Measurements from ENCODE around the gene MTO1.
"Not testable (repeated sequence)": the region's sequence is repeated elsewhere in the genome, so short reads cannot be mapped to it uniquely, and the experiment has no call there.

Gene MTO1

DNA sequence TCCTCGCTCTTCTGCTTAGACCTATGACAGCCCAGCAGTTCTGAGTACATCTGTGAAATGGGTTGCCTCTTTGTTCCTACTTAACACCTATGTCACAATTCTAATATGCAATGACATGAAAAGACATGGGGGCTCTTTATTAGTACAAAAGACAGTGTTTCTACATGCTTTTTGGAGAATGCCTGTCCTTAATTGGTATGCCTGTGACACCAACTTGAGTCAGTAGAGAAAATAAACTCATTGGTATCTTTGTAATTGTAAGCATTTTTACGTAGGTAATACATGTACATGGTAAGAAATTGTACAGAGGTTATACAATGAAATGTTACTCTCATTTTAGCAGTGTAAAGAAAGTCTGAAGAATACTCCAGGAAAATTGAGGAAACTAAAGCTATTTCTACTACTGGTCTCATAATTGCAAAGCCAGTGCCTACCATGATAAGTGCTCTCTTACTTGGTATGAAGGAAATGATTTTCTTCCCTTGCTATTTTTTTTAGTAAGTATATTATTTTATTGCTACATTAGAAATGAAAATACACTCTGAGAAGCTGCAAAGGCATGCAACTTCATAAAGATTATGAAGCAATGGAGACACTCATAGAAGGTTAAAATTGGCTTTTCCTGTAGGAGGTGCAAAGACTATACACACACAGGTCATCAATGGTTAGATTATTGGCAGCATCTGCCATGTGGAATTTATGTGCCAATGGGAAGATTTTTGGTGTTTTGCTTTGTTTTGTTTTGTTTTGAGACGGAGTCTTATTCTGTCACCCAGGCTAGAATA, 64.2 kb downstream of the MTO1 start:
- no peak for DNase-seq (ENCODE audit: low spot score)

DNA sequence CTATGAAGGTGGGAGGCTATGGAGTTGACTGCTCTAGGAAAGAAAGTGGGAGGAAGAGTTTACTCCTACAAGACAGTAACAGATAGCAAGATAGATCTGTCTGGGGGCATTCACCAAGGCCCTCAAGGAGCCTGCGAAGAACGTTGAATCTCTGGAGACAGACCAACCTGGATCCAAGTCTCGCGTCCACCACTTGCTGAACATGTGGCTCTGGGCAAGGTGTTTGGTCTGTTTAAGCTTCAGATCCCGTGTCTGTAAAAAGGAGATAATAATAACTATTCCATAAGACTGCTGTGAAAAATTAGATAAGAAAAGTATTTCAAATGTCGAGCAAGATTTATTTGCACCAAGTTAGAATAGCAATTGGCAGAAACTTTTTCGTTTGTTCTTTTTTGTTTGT, 67.4 kb downstream of the MTO1 start:
- no peak for DNase-seq (ENCODE audit: low spot score)

DNA sequence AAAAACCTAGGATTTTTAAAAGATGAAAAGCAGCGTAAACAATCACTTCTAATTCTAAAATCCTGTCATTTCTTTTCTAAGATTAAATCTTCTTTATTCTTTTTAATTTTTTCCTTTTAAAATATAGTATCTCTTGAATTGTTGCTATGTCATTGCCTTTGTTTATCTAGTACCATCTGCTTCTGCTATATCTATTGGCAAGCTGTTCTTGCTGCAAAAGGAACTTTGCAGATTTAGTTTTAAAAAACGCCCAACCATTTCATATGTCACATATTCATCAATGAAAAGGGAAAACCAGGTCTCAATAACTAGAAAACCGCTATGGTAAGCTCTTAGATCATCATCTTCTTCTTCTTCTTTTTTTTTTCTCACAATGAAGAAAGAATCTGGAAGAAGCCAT, 70.8 kb downstream of the MTO1 start:
- no peak for DNase-seq (ENCODE audit: low spot score)

DNA sequence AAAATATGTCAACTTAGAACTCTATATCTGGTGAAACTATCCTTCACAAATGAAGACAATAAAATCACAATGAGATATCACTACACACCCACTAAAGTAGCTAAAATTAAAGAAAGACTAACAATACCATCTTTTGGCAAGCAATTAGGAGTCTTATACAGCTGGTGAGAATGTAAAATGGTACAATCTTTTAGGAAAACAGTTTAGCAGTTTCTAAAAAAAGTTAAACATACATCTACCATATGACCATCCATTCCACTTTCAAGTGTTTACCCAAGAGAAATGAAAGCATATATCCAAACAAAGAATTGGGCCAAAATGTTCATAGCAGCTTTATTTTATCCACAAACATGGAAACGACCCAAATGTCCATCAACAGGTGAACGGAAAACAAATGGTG, 73.1 kb downstream of the MTO1 start:
- no peak for DNase-seq (ENCODE audit: low spot score)

DNA sequence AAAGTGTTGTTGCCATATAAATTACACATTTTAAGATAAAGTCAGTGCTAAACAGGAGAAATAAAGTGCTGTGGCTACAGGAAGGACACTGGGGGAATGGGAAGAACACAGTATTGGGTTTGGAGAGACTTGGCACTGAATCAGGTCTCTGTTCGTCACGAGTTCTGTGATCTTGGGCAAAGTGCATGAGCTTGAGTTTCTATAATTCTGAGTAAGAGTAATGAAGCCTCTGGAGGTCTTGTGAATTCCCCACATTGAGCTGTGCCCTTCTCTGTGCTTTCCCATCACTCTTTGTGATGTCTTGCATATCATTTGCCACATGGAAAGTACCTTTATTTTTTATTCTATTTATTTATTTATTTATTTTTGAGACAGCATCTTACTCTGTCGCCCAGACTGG, 76.1 kb downstream of the MTO1 start:
- DNase-seq (ENCODE audit: low spot score): no peak

DNA sequence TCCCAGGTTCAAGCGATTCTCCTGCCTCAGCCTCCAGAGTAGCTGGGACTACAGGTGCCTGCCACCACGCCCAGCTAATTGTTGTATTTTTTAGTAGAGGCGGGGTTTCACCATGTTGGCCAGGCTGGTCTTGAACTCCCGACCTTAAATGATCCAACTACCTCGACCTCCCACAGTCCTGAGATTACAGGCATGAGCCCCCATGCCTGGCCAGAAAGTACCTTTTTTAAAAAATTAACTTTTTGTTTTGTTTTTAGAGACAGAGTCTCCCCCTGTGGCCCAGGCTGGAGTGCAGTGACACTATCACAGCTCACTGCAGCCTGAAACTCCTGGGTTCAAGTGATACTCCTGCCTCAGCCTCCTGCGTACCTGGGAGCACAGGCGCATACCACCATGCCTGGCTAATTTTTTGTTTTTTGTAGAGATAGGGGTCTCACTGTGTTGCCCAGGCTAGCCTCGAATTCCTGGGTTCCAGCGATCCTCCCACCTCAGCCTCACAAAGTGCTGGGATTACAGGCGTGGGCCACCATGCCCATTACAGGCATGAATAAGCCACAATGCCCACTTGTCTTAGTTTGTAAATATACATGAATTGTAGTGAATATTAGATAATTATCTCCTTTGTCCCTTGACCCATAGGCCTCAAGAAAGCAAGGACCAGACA, 76.7 kb downstream of the MTO1 start:
- no peak for DNase-seq (ENCODE audit: low spot score)

DNA sequence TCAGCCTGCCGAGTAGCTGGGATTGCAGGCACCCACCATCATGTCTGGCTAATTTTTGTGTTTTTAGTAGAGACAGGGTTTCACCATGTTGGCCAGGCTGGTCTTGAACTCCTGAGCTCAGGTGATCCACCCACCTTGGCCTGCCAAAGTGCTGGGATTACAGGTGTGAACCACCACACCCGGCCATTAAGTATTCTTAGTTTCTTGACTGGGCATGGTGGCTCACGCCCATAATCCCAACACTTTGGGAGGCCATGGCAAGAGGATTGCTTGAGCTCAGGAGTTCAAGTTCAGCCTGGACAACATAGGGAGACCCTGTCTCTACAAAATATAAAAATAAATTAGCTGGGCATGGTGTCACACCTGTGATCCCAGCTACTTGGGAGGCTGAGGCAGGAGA, 80.9 kb downstream of the MTO1 start:
- not testable (repeated sequence) for DNase-seq (ENCODE audit: low spot score)

DNA sequence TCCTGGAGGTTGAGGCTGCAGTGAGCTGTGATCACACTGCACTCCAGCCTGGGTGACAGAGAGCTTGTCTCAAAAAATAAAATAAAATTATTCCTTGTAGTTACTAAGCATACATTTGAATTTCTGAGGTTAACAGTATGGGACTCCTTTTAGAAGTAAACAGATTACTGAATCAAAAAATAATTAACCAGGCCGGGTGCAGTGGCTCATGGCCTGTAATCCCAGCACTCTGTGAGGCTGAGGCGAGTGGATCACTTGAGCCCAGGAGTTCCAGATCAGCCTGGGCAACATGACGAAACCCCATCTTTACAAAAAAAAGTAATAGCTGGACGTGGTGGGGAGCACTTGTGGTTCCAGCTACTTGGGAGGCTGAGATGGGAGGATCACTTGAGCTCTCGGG, 81.4 kb downstream of the MTO1 start:
- DNase-seq (ENCODE audit: low spot score): no peak

DNA sequence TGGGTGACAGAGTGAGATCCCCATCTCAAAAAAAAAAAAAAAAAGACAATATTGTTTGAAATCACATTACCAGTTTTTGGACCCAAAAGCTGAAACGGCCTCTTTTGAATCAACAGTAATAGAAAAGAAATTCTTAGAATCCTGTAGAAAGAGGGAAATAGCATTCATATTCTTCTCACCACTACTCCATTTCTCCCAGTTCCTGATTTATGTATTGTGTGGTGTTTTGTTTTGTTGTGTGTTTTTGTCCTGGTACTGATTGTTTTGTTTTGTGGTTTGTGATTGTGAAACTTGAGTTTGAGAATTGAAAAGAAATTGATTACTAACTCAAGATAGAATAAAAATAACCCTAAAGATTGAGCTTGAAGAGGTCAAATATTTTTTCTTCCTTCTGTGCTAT, 85.5 kb downstream of the MTO1 start:
- DNase-seq (ENCODE audit: low spot score): no peak

DNA sequence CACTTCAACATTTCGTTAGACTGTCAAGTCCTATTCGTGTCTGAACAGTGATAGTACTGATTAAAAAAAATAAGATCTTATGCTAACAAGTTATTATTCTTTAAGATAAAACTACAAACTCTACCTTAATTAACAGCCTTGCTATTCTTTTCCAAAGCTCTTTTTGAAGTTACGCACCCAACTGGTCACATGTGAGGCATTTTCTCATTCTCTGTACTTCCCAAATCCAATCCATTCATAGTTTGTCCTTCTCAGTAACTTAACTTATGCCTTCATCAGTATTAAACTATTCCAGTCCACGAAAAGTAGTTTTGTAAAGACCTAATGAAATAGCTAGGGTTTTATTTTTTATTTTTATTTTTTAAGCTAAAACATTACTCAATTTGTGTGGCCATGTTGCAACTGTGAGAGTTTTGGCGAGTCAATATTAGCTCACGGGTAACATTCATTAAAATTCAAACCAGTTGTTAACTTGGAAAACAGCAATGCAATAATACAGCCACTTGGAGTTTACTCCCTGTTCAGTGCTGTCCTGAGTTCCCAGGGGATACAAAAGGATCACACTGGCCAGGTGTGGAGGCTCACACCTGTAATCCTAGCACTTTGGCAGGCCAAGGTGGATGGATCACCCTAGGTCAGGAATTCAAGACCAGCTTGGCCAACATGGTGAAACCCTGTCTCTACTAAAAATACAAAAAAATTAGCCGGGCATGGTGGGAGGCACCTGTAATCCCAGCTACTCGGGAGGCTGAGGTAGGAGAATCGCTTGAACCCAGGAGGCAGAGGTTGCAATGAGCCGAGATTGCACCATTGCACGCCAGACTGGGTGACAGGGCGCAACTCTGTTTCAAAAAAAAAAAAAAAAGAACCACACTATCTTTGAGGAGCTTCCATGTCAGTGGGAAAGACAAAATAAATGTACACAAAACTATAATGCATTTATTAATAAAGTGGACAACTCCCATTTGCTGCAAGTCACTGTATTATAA, 87.2 kb downstream of the MTO1 start:
- DNase-seq (ENCODE audit: low spot score): no peak

DNA sequence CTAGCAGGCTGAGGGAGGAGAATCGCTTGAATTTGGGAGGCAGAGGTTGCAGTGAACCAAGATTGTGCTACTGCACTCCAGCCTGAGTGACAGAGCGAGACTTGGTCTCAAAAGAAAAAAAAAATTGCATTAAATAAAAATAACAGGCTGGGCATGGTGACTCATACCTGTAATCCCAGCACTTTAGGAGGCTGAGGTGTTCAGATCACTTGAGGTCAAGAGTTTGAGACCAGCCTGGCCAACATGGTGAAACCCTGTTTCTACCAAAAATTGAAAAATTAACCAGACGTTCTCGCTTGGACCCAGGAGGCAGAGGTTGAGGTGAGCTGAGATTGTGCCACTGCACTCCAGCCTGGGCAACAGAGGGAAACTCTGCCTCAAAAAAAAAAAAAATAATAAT, 89.6 kb downstream of the MTO1 start:
- DNase-seq (ENCODE audit: low spot score): not testable (repeated sequence)

DNA sequence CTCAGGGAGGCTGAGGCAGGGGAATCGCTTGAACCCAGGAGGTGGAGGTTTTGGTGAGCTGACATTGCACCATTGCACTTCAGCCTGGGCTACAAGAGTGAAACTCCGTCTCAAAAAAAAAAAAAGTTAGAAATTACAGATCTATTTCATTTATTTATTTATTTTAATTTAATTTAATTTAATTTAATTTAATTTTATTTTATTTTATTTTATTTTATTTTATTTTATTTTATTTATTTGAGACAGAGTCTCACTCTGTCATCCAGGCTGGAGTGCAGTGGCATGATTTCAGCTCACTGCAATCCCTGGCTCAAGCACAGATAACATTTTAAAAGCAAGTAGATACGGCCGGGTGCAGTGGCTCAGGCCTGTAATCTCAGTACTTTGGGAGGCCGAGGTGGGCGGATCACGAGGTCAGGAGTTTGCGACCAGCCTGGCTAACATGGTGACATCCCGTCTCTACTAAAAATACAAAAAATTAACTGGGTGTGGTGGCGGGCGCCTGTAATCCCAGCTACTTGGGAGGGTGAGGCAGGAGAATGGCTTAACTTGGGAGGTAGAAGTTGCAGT, 93.9 kb downstream of the MTO1 start:
- not testable (repeated sequence) for DNase-seq (ENCODE audit: low spot score)

DNA sequence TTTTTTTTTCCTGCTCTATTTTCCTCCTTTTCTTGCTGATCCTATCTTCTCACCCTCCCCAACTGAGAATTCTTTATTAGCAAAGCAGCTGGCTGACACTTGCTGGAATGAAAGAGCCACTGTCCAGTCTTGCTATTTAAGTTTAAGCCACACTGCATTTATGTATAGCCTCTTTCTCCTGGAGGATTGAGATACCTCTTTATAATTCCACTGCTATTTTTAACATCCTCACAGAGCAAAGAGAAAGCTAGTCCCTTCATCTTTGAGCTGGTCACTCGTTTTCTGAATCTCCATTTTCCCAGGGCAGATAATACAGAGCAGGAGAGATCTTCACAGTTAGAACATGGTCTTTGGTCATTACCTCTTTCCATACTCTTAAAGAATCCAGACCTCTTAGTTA, 95.3 kb downstream of the MTO1 start:
- DNase-seq (ENCODE audit: low spot score): no peak
